HepG2 (cell line): Measurements from ENCODE around the gene CRHBP.

ENCODE experiments used
- JUND ChIP-seq: sonication (generic); formaldehyde crosslinking; IDR thresholded peaks from 2 replicates; pipeline ENCODE4 v1.8.0; 2022; ENCODE audit warnings: mild to moderate bottlenecking, missing genetic modification reagents
- ZC3H4 ChIP-seq: sonication (generic); formaldehyde crosslinking; IDR thresholded peaks from 2 replicates; pipeline ENCODE4 v1.4.0; 2020; ENCODE audit warnings: missing genetic modification reagents, borderline replicate concordance
- ZNF17 ChIP-seq: sonication (generic); formaldehyde crosslinking; IDR thresholded peaks from 2 replicates; pipeline ENCODE4 v1.5.0; 2020; ENCODE audit warnings: mild to moderate bottlenecking, missing genetic modification reagents
- TF ChIP-seq, protein P1 (sequence below): sonication (generic); formaldehyde crosslinking; IDR thresholded peaks from 2 replicates; pipeline ENCODE4 v1.5.0; 2020; ENCODE audit warnings: mild to moderate bottlenecking, missing genetic modification reagents, moderate library complexity
- TF ChIP-seq, protein P2 (sequence below): sonication (generic); formaldehyde crosslinking; IDR thresholded peaks from 2 replicates; pipeline ENCODE4 v1.9.0; 2021; ENCODE audit warnings: missing genetic modification reagents, borderline replicate concordance

DNA sequence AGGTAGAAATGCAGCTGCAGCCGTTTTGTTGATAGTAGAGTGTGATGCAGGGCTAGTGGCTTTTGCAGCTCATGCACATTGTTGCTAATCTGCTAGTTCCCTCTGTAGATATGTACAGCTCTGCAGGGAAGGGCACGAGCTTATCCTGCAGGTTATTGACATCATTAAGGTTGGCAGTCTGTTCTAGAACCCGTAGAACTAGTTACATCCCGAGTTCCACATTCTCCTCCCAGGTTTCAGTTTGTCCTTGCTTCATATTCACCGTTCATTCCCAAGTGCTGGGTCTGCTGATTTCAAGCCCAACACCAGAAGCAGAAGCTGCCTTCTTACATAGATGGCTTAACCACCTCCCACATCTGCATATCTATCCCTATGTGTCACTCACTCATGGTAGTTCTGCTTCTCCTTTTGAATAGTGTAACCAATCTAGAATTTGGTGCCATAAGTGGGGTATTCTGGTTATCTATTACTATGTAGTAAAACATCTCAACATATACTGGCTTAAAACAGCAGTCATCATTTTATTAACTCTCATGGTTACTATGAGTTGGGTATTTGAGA, 38.1 kb downstream of the CRHBP start:
- TF ChIP-seq, protein P1, sequence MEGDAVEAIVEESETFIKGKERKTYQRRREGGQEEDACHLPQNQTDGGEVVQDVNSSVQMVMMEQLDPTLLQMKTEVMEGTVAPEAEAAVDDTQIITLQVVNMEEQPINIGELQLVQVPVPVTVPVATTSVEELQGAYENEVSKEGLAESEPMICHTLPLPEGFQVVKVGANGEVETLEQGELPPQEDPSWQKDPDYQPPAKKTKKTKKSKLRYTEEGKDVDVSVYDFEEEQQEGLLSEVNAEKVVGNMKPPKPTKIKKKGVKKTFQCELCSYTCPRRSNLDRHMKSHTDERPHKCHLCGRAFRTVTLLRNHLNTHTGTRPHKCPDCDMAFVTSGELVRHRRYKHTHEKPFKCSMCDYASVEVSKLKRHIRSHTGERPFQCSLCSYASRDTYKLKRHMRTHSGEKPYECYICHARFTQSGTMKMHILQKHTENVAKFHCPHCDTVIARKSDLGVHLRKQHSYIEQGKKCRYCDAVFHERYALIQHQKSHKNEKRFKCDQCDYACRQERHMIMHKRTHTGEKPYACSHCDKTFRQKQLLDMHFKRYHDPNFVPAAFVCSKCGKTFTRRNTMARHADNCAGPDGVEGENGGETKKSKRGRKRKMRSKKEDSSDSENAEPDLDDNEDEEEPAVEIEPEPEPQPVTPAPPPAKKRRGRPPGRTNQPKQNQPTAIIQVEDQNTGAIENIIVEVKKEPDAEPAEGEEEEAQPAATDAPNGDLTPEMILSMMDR, result no peak
- TF ChIP-seq ZNF17 (CRISPR knock-in tag), result no peak
- TF ChIP-seq, protein P2, sequence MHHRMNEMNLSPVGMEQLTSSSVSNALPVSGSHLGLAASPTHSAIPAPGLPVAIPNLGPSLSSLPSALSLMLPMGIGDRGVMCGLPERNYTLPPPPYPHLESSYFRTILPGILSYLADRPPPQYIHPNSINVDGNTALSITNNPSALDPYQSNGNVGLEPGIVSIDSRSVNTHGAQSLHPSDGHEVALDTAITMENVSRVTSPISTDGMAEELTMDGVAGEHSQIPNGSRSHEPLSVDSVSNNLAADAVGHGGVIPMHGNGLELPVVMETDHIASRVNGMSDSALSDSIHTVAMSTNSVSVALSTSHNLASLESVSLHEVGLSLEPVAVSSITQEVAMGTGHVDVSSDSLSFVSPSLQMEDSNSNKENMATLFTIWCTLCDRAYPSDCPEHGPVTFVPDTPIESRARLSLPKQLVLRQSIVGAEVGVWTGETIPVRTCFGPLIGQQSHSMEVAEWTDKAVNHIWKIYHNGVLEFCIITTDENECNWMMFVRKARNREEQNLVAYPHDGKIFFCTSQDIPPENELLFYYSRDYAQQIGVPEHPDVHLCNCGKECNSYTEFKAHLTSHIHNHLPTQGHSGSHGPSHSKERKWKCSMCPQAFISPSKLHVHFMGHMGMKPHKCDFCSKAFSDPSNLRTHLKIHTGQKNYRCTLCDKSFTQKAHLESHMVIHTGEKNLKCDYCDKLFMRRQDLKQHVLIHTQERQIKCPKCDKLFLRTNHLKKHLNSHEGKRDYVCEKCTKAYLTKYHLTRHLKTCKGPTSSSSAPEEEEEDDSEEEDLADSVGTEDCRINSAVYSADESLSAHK (CRISPR knock-in tag), result no peak
- TF ChIP-seq ZC3H4 (CRISPR knock-in tag), result no peak
- no peak for TF ChIP-seq JUND (CRISPR knock-in tag)
